KOPT-K1 (cell line): ENCODE data around the gene ITGAL.
"Not testable (repeated sequence)": the region's sequence is repeated elsewhere in the genome, so short reads cannot be mapped to it uniquely, and the experiment has no call there.

Experiments
- H3K27ac ChIP-seq: fragments of 200-600 bp; sonication (generic); 2 replicates; pipeline ENCODE4 v1.5.1; 2016; ENCODE audit warnings: antibody characterized with exemption, mild to moderate bottlenecking, low read depth, low read length; ENCODE audit not compliant: poor library complexity, severe bottlenecking
- H3K36me3 ChIP-seq: fragments of 200-600 bp; sonication (generic); 2 replicates; pipeline ENCODE4 v1.5.1; 2017; ENCODE audit warnings: antibody characterized with exemption, mild to moderate bottlenecking, low read length, moderate library complexity; ENCODE audit not compliant: insufficient read depth
- H3K9me3 ChIP-seq: fragments of 200-600 bp; sonication (generic); 2 replicates; pipeline ENCODE4 v1.5.1; 2017; ENCODE audit warnings: antibody characterized with exemption, low read length, mild to moderate bottlenecking; ENCODE audit not compliant: insufficient read depth, poor library complexity, severe bottlenecking

The ITGAL gene

GRCh38 chr16:30447512-30448226 is 24.9 kb upstream of the ITGAL start:
- peaks cover 23% of the 10 kb centered on the region for H3K36me3 ChIP-seq
- no peak overlapping the region for H3K27ac ChIP-seq
- H3K9me3 ChIP-seq: no peaks in the 10 kb centered on the region

- no peaks in the 10 kb centered on the region for H3K9me3 ChIP-seq
- H3K27ac ChIP-seq: no peak overlapping the region
These were observed 23.5 kb upstream of the ITGAL start for GRCh38 chr16:30449116-30449435.

GRCh38 chr16:30452709-30453580 is 19.6 kb upstream of the ITGAL start:
- H3K36me3 ChIP-seq, H3K27ac ChIP-seq, H3K9me3 ChIP-seq: not testable (repeated sequence)

More at GRCh38 chr16:30449116-30449435, 23.5 kb upstream of the ITGAL start:
- H3K36me3 ChIP-seq: peaks cover 9% of the 10 kb centered on the region

- Histone ChIP-seq H3K36me3 (no peaks in the 10 kb centered on the region), H3K27ac (no peak overlapping the region), H3K9me3 (no peaks in the 10 kb centered on the region)
These were observed 16.2 kb upstream of the ITGAL start for GRCh38 chr16:30456302-30456701.

GRCh38 chr16:30457256-30457655 is 15.3 kb upstream of the ITGAL start:
- Histone ChIP-seq H3K27ac (no peak overlapping the region), H3K9me3 (no peaks in the 10 kb centered on the region), H3K36me3 (no peaks in the 10 kb centered on the region)

- Histone ChIP-seq H3K27ac (peak overlapping the region; percentile 74), H3K9me3 (no peaks in the 10 kb centered on the region), H3K36me3 (no peaks in the 10 kb centered on the region)
These were observed 14.6 kb upstream of the ITGAL start for GRCh38 chr16:30457743-30458560.

- Histone ChIP-seq H3K27ac (peak overlapping the region; percentile 74), H3K36me3 (no peaks in the 10 kb centered on the region)
These were observed 13.8 kb upstream of the ITGAL start for GRCh38 chr16:30458561-30459394.

GRCh38 chr16:30459456-30459855 is 13.1 kb upstream of the ITGAL start:
- H3K27ac ChIP-seq: peak overlapping the region; percentile 74
- H3K36me3 ChIP-seq: no peaks in the 10 kb centered on the region
- no peaks in the 10 kb centered on the region for H3K9me3 ChIP-seq

More at GRCh38 chr16:30458561-30459394, 13.8 kb upstream of the ITGAL start:
- H3K9me3 ChIP-seq: no peaks in the 10 kb centered on the region

- H3K27ac ChIP-seq, H3K9me3 ChIP-seq, H3K36me3 ChIP-seq: not testable (repeated sequence)
These were observed 11.1 kb upstream of the ITGAL start for GRCh38 chr16:30461426-30461825.

- Histone ChIP-seq H3K36me3 (no peaks in the 10 kb centered on the region), H3K9me3 (no peaks in the 10 kb centered on the region), H3K27ac (no peak overlapping the region)
These were observed 8.5 kb upstream of the ITGAL start for GRCh38 chr16:30464078-30464477.

GRCh38 chr16:30470170-30470512 is 2.4 kb upstream of the ITGAL start:
- peaks cover 13% of the 10 kb centered on the region for H3K36me3 ChIP-seq
- H3K27ac ChIP-seq: peak overlapping the region; percentile 81
- H3K9me3 ChIP-seq: no peaks in the 10 kb centered on the region

GRCh38 chr16:30470632-30470995 is 1.9 kb upstream of the ITGAL start:
- Histone ChIP-seq H3K27ac (peak overlapping the region; percentile 81), H3K36me3 (peaks cover 18% of the 10 kb centered on the region), H3K9me3 (no peaks in the 10 kb centered on the region)

GRCh38 chr16:30473231-30474073 is 910 bp downstream of the ITGAL start:
- Histone ChIP-seq H3K27ac (peak overlapping the region; percentile 81), H3K9me3 (no peaks in the 10 kb centered on the region), H3K36me3 (peaks cover 38% of the 10 kb centered on the region)

GRCh38 chr16:30474074-30474452 is 1.5 kb downstream of the ITGAL start:
- peak overlapping the region; percentile 81 for H3K27ac ChIP-seq

More at GRCh38 chr16:30474074-30474452, 1.5 kb downstream of the ITGAL start:
- Histone ChIP-seq H3K36me3 (peaks cover 44% of the 10 kb centered on the region), H3K9me3 (no peaks in the 10 kb centered on the region)
